Sigmoid colon (tissue), 7 donors: ENCODE results near the gene MCOLN1. TPM values are rescaled to one million over a fixed set of nuclear protein-coding genes. Genes with fewer than 3 reads are reported as not detected.
A peak's percentile ranks its signal among the peaks of the same experiment; 100 is the strongest.

ENCODE experiments used
- DNase-seq: peaks from one replicate; pipeline ENCODE4 v3.0.0-alpha.2; 2019
- H3K27ac ChIP-seq, 4 donors: fragments of 200-600 bp; sonication (generic); one replicate each; pipeline ENCODE4 v1.5.1; 2016 to 2019; ENCODE audit warnings: mild to moderate bottlenecking in 1 of 4
- H3K27me3 ChIP-seq, 3 donors: fragments of 200-600 bp; sonication (generic); one replicate each; pipeline ENCODE4 v1.5.1; 2019; ENCODE audit warnings: mild to moderate bottlenecking in 1 of 3
- H3K36me3 ChIP-seq, 4 donors: fragments of 200-600 bp; sonication (generic); one replicate each; pipeline ENCODE4 v1.5.1; 2016 to 2019
- H3K4me1 ChIP-seq, 4 donors: fragments of 200-600 bp; sonication (generic); one replicate each; pipeline ENCODE4 v1.5.1; 2017 to 2019
- H3K4me3 ChIP-seq, 4 donors: fragments of 200-600 bp; sonication (generic); one replicate each; pipeline ENCODE4 v1.5.1; 2017 to 2019; ENCODE audit warnings: mild to moderate bottlenecking in 2 of 4, moderate library complexity in 1 of 4
- H3K9me3 ChIP-seq, 4 donors: fragments of 200-600 bp in 3 of 4; sonication (generic) in 3 of 4; one replicate each; pipeline versions ENCODE4 v1.5.1 to v1.6.1; 2013 to 2019
- EP300 ChIP-seq, 4 donors: sonication (generic); formaldehyde crosslinking; IDR thresholded peaks; one replicate each; pipeline ENCODE4 v1.6.1; 2017; ENCODE audit warnings: antibody characterized with exemption in 4 of 4
- POLR2A ChIP-seq, 2 donors: fragments of 450-650 bp; IDR thresholded peaks; one replicate each; pipeline ENCODE4 v1.6.1; 2016; ENCODE audit warnings: antibody characterized with exemption in 2 of 2, mild to moderate bottlenecking in 2 of 2, moderate library complexity in 2 of 2
- POLR2AphosphoS5 ChIP-seq, 4 donors: sonication (generic); formaldehyde crosslinking; IDR thresholded peaks; one replicate each; pipeline ENCODE4 v1.6.1; 2017; ENCODE audit warnings: antibody characterized with exemption in 4 of 4
- WGBS, 2 donors: extraction: QIAGEN DNeasy Blood & Tissue Kit; methylation state at CpG; one replicate each; pipeline ENCODE4 v1.1.7; 2013; 5-methylcytosine and 5-hydroxymethylcytosine counted together
- intact Hi-C: fragments of 100-400 bp; cut with DNase I; formaldehyde crosslinking; loops from one replicate; pipeline ENCODE4 v1.15.1; 2023
- polyA plus RNA-seq, 3 donors: library from polyadenylated mRNA; stranded (reverse); fragments of 200-250 nt; gene quantifications; one replicate each; pipeline ENCODE4 v1.2.3, GENCODE V29; 2013
- total RNA-seq, 4 donors: library from RNA; depleted of rRNA; stranded (reverse); fragments of >200 nt; gene quantifications; one replicate each; pipeline ENCODE4 v1.1.0, GENCODE V29; 2016
- TF ChIP-seq, protein P1 (sequence below), 4 experiments: fragments of 450-650 bp in 3 of 4; fragments of 200-600 bp in 1 of 4; IDR thresholded peaks; one replicate each; pipeline ENCODE4 v1.5.1; 2016 to 2019; ENCODE audit warnings: antibody characterized with exemption in 4 of 4, mild to moderate bottlenecking in 3 of 4, moderate library complexity in 2 of 4
- donor health status: healthy with polysubstance abuse.
- donor health status: Bipolar disorder and iron deficiency.
- donor health status: healthy.

MCOLN1 gene
- total and polyA plus RNA-seq, 7 donors, result 15.5 to 23.7 (median 16.8) TPM

DNA sequence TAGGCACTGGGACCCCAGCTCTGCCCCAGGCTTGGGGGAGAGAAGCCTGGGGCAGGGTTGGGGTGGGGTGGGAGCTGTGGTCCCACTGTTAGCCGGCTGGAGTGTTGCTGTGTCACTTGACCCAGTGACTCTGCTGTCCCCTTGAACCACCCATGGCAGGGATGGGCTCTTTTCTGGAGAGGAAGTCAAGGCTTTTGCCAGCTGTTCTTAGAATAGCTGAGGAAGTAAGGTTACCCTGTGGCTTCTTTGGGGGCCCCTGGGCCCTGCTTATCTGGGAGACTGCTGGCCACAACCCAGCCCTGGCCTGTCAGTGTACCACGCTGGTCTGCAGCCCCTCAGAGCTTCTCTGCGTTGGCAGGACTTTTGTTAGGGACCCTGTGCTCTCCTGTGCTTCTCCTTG lies 22.2 kb downstream of the MCOLN1 start:
- DNase-seq, result no peak
- Histone ChIP-seq H3K4me3 (no peak overlapping the region), H3K36me3 (peaks cover 18 to 68% (median 45%) of the 10 kb centered on the region in 4 donors), H3K4me1 (no peaks in the 10 kb centered on the region), H3K9me3 (no peaks in the 10 kb centered on the region), H3K27me3 (no peaks in the 10 kb centered on the region), H3K27ac (peak overlapping the region in 3 of 4 donors; percentile 20 to 45 (median 23))
- TF ChIP-seq, protein P1, sequence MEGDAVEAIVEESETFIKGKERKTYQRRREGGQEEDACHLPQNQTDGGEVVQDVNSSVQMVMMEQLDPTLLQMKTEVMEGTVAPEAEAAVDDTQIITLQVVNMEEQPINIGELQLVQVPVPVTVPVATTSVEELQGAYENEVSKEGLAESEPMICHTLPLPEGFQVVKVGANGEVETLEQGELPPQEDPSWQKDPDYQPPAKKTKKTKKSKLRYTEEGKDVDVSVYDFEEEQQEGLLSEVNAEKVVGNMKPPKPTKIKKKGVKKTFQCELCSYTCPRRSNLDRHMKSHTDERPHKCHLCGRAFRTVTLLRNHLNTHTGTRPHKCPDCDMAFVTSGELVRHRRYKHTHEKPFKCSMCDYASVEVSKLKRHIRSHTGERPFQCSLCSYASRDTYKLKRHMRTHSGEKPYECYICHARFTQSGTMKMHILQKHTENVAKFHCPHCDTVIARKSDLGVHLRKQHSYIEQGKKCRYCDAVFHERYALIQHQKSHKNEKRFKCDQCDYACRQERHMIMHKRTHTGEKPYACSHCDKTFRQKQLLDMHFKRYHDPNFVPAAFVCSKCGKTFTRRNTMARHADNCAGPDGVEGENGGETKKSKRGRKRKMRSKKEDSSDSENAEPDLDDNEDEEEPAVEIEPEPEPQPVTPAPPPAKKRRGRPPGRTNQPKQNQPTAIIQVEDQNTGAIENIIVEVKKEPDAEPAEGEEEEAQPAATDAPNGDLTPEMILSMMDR (IDR thresholded peaks at IDR 0.05), result no peak
- TF ChIP-seq EP300 (IDR thresholded peaks at IDR 0.05) (no peak), POLR2A (IDR thresholded peaks at IDR 0.05) (no peak), POLR2AphosphoS5 (IDR thresholded peaks at IDR 0.05) (no peak)
- WGBS, 2 donors, result 58 to 86% methylated on average over 3 of the region's 3 CpGs
- intact Hi-C loops, result no loop called here

DNA sequence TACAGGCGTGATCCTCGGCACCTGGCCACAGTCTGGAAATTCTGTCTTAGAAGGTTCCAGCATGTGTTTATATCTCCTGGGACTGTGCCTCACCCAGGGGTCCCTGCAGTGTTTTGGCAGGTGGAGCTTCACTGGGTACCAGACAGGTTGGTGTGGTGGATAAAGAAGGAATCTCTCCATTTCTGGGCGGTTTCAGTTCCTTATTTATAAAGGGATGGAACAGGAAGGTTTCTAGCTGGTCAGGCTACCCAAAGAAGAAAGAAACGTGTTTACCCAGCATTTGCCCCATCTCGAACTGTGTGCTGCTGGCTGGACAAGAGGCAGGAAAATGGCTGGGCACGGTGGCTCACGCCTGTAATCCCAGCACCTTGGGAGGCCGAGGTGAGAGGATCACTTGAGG lies 22.9 kb downstream of the MCOLN1 start:
- H3K36me3 ChIP-seq, result peaks cover 21 to 66% (median 43%) of the 10 kb centered on the region in 4 donors
- TF ChIP-seq POLR2AphosphoS5 (IDR thresholded peaks at IDR 0.05) (no peak), EP300 (IDR thresholded peaks at IDR 0.05) (no peak), POLR2A (IDR thresholded peaks at IDR 0.05) (no peak)
- TF ChIP-seq, protein P1 (IDR thresholded peaks at IDR 0.05), result no peak
- 85 to 86% methylated on average over 8 of the region's 8 CpGs for WGBS, 2 donors
- H3K27me3 ChIP-seq, result no peaks in the 10 kb centered on the region
- H3K9me3 ChIP-seq, result no peaks in the 10 kb centered on the region
- H3K27ac ChIP-seq, result peak overlapping the region in 1 of 4 donors; percentile 45
- DNase-seq, result no peak
- intact Hi-C loops, result no loop called here
- H3K4me3 ChIP-seq, result no peak overlapping the region
- H3K4me1 ChIP-seq, result no peaks in the 10 kb centered on the region

DNA sequence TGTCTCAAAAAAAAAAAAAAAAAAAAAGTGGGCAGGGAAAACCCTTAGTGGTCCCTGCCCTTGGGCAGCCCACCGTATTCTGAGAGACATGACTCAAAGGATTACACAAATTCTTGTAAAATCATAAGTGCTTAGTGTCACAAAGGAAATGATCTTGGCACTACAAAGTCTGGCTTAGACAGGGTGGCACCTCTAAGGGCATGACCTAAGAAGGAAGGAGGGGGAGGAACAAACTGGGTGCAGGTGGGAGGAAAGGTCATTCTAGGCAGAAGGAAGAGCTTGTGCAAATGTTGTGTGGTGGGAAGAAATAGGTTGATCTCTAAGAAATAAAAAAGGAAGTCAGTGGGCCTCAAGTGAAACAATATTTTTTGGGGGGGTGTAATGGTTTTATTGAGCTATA lies 23.5 kb downstream of the MCOLN1 start:
- no peak overlapping the region for H3K27ac ChIP-seq
- peaks cover 0 to 3% (median 2%) of the 10 kb centered on the region in 4 donors for H3K4me1 ChIP-seq
- no peaks in the 10 kb centered on the region for H3K9me3 ChIP-seq
- intact Hi-C loops, result no loop called here
- WGBS, 2 donors, result 11 to 50% methylated on average over 1 of the region's 1 CpG
- TF ChIP-seq POLR2A (IDR thresholded peaks at IDR 0.05) (no peak), EP300 (IDR thresholded peaks at IDR 0.05) (no peak), POLR2AphosphoS5 (IDR thresholded peaks at IDR 0.05) (no peak)
- TF ChIP-seq, protein P1 (IDR thresholded peaks at IDR 0.05), result no peak
- peaks cover 25 to 66% (median 41%) of the 10 kb centered on the region in 4 donors for H3K36me3 ChIP-seq
- no peaks in the 10 kb centered on the region for H3K27me3 ChIP-seq
- no peak overlapping the region for H3K4me3 ChIP-seq
- no peak for DNase-seq

DNA sequence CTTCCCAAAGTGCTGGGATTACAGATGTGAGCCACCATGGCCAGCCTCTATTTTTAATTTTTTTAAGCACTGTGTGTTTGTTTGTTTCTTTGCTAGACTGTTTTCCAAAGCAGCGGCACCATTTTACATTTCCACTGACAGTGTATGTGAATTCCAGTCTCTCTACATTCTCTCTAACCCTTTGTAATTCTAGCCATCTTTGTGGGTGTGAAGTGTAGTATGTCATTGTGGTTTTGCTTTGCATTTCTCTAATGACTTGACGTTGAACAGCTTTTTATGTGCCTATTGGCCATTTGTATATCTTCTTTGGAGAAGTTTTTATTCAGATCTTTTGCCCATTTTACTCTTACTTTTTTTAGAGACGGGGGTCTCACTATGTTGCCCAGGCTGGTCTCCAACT lies 24.7 kb downstream of the MCOLN1 start:
- H3K27ac ChIP-seq, result no peak overlapping the region
- no peak for DNase-seq
- intact Hi-C loops, result no loop called here
- H3K36me3 ChIP-seq, result peaks cover 14 to 55% (median 28%) of the 10 kb centered on the region in 4 donors
- H3K4me3 ChIP-seq, result no peak overlapping the region
- no peaks in the 10 kb centered on the region for H3K27me3 ChIP-seq
- H3K4me1 ChIP-seq, result peaks cover 0 to 11% (median 11%) of the 10 kb centered on the region in 4 donors
- no peak for TF ChIP-seq POLR2A (IDR thresholded peaks at IDR 0.05)
- no peaks in the 10 kb centered on the region for H3K9me3 ChIP-seq
- WGBS, 2 donors, result 85 to 86% methylated on average over 3 of the region's 3 CpGs

DNA sequence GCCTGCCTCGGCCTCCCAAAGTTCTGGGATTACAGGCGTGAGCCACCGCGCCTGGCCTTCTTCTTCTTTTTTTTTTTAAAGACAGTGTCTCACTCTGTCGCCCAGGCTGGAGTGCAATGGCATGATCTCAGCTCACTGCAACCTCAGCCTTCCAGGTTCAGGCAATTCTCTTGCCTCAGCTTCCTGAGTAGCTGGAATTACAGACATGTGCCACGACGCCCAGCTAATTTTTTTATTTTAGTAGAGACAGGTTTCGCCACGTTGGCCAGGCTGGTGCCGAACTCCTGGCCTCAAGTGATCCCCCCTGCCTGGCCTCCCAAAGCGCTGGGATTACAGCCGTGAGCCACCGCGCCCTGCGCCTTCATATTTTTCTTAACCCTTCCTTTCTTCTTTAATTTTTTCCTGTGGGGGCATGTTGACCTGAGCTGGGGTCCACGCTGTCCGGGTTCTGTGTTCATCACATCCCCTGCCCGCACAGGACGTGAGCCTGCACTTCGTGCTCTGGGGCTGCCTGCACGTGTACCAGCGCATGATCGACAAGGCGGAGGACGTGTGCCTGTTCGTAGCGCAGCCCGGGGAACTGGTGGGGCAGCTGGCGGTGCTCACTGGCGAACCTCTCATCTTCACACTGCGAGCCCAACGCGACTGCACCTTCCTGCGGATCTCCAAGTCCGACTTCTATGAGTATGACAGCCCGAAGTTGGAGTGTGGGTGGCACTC lies 27.2 kb downstream of the MCOLN1 start:
- intact Hi-C loops, result no loop called here
- no peak for DNase-seq
- TF ChIP-seq POLR2AphosphoS5 (IDR thresholded peaks at IDR 0.05), result no peak
- TF ChIP-seq, protein P1 (IDR thresholded peaks at IDR 0.05), result no peak
- TF ChIP-seq POLR2A (IDR thresholded peaks at IDR 0.05), result no peak
- no peak for TF ChIP-seq EP300 (IDR thresholded peaks at IDR 0.05)
- WGBS, 2 donors, result 90 to 96% methylated on average over 36 of the region's 36 CpGs
- Histone ChIP-seq H3K36me3 (peaks cover 6 to 52% (median 19%) of the 10 kb centered on the region in 4 donors), H3K27me3 (no peaks in the 10 kb centered on the region), H3K4me1 (peaks cover 0 to 11% (median 11%) of the 10 kb centered on the region in 4 donors), H3K27ac (no peak overlapping the region), H3K9me3 (no peaks in the 10 kb centered on the region), H3K4me3 (no peak overlapping the region)
